Measurements from ENCODE around the gene FNDC5.

The FNDC5 gene

GRCh38 chr1:32898056-32898455, 27.3 kb upstream of the FNDC5 start:
- no peak for FAIRE-seq
- DNase-seq (ENCODE audit: extremely low spot score, insufficient read length, low read depth) = no peak

- DNase-seq (ENCODE audit: extremely low spot score, insufficient read length, low read depth) = no peak
- FAIRE-seq = no peak
Observed at GRCh38 chr1:32897082-32898049, 26.7 kb upstream of the FNDC5 start.

GRCh38 chr1:32896451-32896850, 25.7 kb upstream of the FNDC5 start:
- FAIRE-seq (no peak), DNase-seq (ENCODE audit: extremely low spot score, insufficient read length, low read depth) (no peak)

GRCh38 chr1:32895325-32896215, 24.9 kb upstream of the FNDC5 start:
- no peak for DNase-seq (ENCODE audit: extremely low spot score, insufficient read length, low read depth)
- no peak for FAIRE-seq

GRCh38 chr1:32894681-32895080, 24.0 kb upstream of the FNDC5 start:
- FAIRE-seq (no peak), DNase-seq (ENCODE audit: extremely low spot score, insufficient read length, low read depth) (no peak)

- FAIRE-seq (no peak), DNase-seq (ENCODE audit: extremely low spot score, insufficient read length, low read depth) (no peak)
Observed at GRCh38 chr1:32894019-32894600, 23.4 kb upstream of the FNDC5 start.

- FAIRE-seq (no peak), DNase-seq (ENCODE audit: extremely low spot score, insufficient read length, low read depth) (no peak)
Observed at GRCh38 chr1:32893198-32894018, 22.7 kb upstream of the FNDC5 start.

- DNase-seq (ENCODE audit: extremely low spot score, insufficient read length, low read depth) = no peak
- FAIRE-seq = no peak
Observed at GRCh38 chr1:32892368-32893197, 21.9 kb upstream of the FNDC5 start.

GRCh38 chr1:32891630-32892029, 20.9 kb upstream of the FNDC5 start:
- DNase-seq (ENCODE audit: extremely low spot score, insufficient read length, low read depth) = no peak
- no peak for FAIRE-seq

GRCh38 chr1:32891241-32891570, 20.5 kb upstream of the FNDC5 start:
- FAIRE-seq = no peak
- DNase-seq (ENCODE audit: extremely low spot score, insufficient read length, low read depth) = no peak

GRCh38 chr1:32890516-32891240, 20.0 kb upstream of the FNDC5 start:
- no peak for DNase-seq (ENCODE audit: extremely low spot score, insufficient read length, low read depth)
- FAIRE-seq = no peak

GRCh38 chr1:32889731-32890278, 19.1 kb upstream of the FNDC5 start:
- no peak for FAIRE-seq
- no peak for DNase-seq (ENCODE audit: extremely low spot score, insufficient read length, low read depth)

- FAIRE-seq = no peak
Observed at GRCh38 chr1:32888677-32889420, 18.1 kb upstream of the FNDC5 start.

GRCh38 chr1:32888134-32888533, 17.4 kb upstream of the FNDC5 start:
- no peak for DNase-seq (ENCODE audit: extremely low spot score, insufficient read length, low read depth)
- FAIRE-seq = no peak

More at GRCh38 chr1:32888677-32889420, 18.1 kb upstream of the FNDC5 start:
- no peak for DNase-seq (ENCODE audit: extremely low spot score, insufficient read length, low read depth)

- DNase-seq (ENCODE audit: extremely low spot score, insufficient read length, low read depth) = no peak
- FAIRE-seq = no peak
Observed at GRCh38 chr1:32887623-32888022, 16.9 kb upstream of the FNDC5 start.

- no peak for FAIRE-seq
Observed at GRCh38 chr1:32886828-32887414, 16.2 kb upstream of the FNDC5 start.

More at GRCh38 chr1:32886828-32887414, 16.2 kb upstream of the FNDC5 start:
- DNase-seq (ENCODE audit: extremely low spot score, insufficient read length, low read depth) = no peak
